GM21381 (cell line): ENCODE measurements around the gene ALOX15B.
"Not testable (repeated sequence)": the region's sequence is repeated elsewhere in the genome, so short reads cannot be mapped to it uniquely, and the experiment has no call there.

Experiments used
- ATAC-seq: cut with Tn5 transposase; IDR thresholded peaks from one replicate; pipeline ENCODE4 v1.9.1; 2021; ENCODE audit warnings: mild to moderate bottlenecking, moderate library complexity; ENCODE audit not compliant: unreplicated experiment

Gene ALOX15B

GRCh38 chr17:8013731-8014557, 24.9 kb upstream of the ALOX15B start:
- ATAC-seq: no peak

DNA sequence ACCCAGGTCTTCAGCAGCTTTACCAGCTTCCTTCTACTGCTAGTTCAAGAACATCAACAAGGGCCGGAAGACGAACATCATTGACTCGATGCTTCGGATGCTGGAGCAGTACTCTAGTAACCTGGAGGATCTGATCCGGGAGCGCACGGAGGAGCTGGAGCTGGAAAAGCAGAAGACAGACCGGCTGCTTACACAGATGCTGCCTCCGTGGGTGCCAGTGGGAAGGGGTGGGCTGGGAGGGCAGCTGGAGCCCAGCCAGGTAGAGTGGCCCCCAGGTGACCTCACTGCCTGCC, 24.4 kb upstream of the ALOX15B start:
- no peak for ATAC-seq

- no peak for ATAC-seq
These were observed 23.5 kb upstream of the ALOX15B start for GRCh38 chr17:8015236-8015956.

- no peak for ATAC-seq
These were observed 22.8 kb upstream of the ALOX15B start for GRCh38 chr17:8015957-8016631.

DNA sequence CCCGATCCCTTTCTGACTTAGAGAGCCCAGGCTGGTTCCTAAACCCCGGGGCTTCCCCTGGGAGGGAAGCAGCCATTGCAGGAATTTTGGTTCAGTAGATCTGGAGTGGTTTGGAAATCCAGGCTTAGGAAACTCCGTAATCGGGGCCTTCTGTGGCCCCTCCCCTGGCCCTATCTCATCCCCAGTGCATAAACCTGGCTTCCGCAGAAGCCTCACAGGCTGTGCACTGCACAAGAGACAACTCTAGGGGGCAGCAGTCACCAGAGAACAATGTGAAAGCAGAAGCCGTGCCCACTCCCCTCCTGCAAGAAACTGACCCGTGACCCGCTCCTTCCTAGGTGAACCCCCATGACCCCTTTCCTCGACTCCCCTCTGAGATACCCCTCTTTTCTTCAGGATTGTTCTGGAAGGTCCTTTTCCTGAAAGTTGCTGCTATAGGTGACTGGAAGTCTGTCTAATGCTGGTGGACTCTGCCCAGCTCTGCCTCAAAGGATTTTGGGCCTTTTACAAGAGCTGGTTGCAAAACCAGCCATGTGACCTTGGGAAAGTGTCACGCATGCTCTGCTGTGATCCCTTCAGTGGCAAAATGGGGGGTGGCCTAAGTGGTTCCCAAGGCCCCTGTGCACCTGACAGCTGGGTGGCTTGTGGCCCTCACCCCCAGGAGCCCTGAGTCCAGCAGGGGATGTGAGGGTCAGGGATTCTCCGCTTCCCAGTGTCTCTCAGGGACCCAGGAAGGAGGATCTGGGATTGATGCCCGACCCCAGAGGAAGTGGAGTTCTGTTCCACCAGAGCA, 22.0 kb upstream of the ALOX15B start:
- ATAC-seq: no peak

- ATAC-seq: no peak
These were observed 20.4 kb upstream of the ALOX15B start for GRCh38 chr17:8018436-8018835.

DNA sequence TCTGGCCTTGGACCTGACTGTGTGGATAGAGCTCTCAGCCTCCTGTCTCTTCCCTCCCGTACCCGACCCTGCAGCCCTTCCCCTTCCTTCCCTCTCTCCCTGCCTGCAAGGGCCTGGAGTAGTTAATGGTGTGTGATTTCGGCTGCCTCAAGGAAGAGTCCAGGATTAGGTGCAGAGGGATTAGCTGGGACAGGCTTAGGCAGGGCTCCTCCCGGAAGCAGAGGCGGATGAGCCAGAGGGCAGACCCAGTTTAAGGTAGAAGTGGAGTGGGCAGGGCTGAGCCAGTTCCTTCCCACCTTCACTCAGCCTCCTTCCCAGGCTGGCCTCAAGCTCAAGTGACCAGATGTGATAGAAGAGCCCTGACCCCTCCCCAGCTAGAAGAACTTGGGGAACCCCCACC, 19.7 kb upstream of the ALOX15B start:
- ATAC-seq: no peak

- no peak for ATAC-seq
These were observed 18.9 kb upstream of the ALOX15B start for GRCh38 chr17:8019665-8020650.

DNA sequence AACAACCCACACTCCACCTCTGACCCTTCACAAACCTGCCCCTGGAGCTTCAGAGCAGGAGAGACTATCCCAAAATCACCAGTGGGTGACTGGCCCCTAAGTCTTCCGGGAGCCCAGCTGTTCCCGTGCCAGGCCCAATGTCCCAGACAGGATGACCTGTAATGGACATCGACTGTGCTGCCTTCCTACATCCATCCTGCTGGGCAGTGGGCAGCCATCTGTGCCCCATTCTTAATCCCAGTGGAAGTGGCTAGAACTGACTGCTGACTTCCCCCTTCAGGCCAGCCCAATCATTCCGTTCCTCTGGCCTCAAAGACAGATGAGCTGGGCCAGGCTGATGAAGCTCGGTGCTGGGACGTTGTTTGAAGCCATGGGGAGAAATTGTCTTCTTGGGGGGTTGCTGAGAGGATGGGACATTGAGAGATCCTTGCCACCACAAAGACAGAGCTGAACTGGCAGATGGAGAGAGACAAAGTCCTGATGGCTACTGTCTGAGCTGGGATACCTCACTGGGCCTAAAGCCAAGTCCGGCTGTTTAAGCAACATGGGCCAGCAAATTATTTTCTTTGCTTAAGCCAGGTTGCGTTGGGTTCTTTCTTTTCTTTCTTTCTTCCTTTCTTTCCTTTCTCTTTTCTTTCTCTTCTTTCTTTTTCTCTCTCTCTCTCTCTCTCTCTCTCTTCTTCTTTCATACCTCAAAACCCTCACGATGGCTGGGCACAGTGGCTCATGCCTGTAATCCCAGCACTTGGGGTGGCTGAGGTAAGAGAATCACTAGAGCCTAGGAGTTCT, 17.9 kb upstream of the ALOX15B start:
- no peak for ATAC-seq

DNA sequence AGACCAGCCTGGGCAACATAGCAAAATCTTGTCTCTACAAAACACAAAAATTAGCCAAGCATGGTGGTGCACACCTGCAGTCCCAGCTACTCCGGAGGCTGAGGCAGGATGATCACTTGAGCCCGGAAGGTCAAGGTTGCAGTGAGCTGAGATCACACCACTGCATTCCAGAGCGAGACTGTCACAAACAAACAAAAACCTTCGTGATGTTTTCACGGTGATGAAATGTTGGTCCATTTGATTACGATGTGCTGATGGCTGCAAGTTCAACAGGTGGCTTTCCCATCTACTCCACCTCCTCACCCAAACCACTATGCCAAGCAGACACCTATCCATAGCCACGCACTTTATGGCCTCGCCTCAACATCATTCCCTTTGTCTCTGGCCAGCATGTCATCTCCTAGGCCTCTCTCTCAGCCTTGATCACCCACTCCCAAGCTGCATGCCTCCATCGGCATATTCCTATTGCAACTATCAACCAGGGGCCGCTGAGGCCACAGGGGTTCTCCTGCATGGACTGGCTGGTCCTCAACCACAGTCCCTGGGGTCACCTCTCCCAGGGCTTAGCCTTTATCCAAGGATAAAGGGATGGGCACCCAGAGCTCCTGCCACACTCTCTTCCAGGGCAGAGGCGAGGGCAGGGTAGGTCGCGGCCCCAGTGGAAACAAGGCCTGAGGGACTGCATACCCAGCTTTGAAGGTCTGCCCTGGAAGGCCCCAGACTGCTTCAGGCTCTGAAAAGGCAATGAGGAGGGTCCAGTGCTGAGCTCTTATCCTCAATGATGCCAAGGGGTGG, 17.1 kb upstream of the ALOX15B start:
- ATAC-seq: no peak

DNA sequence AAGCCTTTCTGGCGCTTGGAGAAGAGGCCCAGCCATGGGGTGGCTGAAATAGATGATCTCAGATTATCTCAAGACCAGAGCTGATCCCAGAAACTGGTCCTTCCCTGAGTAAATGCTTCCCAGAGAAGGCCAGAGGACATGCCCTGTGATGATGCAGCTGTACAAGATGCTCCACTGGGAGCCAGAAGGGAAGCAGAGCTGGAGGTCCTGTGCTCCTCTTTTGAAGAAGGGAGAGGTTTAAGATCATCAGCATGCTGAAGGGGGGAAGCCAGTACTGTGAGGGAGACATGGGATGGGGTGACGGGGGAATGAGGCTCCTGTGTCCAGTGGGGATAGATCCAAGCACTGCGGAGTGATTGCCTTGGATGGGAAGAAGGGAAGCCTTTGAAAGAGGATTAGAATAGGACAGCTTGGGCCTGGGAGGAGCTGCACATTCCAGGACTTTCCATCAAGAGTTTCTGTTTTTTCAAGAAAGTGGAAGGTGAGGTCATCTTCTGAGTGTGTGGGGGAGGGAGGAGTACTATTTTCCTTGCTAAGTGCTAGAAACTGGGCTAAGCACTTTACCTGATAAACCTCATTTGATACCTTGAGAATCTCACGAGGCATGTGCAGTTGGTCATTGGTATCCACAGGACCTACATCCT, 16.4 kb upstream of the ALOX15B start:
- ATAC-seq: no peak

GRCh38 chr17:8024161-8024560, 14.7 kb upstream of the ALOX15B start:
- ATAC-seq: not testable (repeated sequence)

DNA sequence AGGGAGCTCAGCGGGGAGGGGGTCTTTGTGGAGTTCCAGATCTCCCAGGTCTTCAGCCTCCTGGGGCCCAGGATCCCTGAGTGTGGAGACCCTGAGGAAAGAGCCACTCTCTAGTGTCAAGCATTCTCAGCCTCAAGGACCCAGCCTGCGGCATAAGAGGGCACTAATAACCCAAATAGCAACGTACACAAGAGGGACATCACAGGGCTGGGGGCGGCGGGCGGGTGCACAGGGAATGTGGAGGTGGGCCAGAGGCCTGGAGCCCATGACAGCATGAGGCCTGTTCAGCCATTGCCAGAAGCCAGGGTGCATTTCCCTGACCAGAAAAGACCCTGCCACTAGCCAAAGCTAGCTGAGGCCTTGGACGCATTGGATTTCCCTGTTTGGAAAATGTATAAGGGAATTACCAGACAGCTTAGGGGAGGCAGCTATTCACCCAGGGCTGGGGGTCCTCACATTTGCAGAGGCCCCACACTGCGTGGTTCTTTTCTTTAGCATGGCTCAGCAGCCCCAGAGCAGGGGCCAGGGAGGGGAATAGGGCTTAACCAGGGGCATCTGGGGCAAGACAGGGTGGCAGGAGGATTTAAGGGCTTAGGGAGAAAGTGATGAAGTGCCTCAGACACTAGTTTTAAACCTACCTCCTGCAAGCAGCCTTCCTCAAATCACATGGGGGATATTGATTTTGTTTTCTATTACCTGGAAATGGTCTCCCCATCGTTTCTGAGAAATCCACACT, 13.5 kb upstream of the ALOX15B start:
- ATAC-seq: no peak

DNA sequence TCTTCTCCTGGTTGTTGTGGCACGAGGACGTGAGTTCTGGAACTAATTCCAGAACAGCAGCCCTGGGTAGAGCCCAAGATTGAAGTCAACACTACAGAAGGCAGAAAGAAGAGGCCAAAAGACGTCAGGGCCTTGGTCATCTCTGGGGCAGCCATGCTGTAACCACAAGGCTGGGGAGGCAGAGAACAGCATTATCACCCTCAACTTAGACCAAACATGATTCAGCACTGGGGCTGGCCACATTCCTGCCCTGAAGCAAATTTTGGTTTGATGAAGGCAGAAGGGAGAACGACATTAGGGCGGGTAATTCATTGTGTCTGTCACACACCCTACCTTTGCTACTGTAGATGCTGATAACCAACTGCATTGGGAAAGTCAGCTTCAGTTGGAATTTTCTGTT, 9.7 kb upstream of the ALOX15B start:
- ATAC-seq: no peak

GRCh38 chr17:8031261-8031661, 7.6 kb upstream of the ALOX15B start:
- ATAC-seq: no peak

GRCh38 chr17:8031950-8032349, 6.9 kb upstream of the ALOX15B start:
- ATAC-seq: no peak

GRCh38 chr17:8032442-8032841, 6.4 kb upstream of the ALOX15B start:
- ATAC-seq: no peak
